Hippocampal formation (tissue), 2 donors: ENCODE results near the gene BCDIN3D.
"Not testable (repeated sequence)": the region's sequence is repeated elsewhere in the genome, so short reads cannot be mapped to it uniquely, and the experiment has no call there.

Experiments
- DNase-seq, 2 donors: peaks; one replicate each; lab custom pipeline; 2025; lab: John Stamatoyannopoulos, UW

Gene BCDIN3D, protein sequence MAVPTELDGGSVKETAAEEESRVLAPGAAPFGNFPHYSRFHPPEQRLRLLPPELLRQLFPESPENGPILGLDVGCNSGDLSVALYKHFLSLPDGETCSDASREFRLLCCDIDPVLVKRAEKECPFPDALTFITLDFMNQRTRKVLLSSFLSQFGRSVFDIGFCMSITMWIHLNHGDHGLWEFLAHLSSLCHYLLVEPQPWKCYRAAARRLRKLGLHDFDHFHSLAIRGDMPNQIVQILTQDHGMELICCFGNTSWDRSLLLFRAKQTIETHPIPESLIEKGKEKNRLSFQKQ

DNA sequence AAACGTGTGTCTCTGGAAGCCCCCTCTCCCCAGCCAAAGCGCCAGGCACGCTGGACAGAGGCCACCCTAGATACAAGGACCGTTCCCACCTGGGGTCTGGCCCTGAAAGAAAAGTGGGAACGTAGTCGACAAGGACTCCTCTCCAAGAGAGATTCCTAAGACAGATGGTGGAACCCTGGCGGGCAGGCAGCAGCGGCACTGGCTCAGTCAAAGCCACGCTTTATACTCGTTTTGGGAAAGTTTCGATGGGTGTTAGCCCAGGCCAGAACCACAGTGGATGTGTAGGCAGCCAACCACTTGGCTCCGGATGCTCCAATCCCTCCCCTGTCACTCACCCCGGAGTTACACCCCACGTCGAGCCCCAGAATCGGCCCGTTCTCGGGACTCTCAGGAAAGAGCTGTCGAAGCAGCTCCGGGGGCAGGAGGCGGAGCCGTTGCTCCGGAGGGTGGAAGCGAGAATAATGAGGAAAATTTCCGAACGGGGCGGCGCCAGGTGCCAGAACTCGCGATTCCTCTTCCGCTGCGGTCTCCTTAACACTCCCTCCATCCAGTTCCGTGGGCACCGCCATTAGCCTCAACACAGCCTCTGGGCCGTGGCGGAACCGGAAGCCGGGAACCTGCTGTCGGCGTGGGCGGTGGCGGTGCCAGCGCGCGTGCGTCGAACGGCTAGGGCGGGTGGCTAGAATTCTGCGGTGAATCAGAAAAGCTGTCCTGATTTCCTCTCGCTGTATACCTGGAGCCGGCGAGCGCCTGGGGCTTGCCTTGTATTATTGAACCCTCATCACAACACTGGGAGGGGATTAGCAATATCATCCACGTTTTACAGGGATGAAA lies at the start of gene BCDIN3D:
BCDIN3D (minus strand) TSS at position 588 of the 834 bp plus-strand sequence; CDS start at position 569, 19 bp downstream.
- DNase-seq, result peak; percentile 77 to 83

DNA sequence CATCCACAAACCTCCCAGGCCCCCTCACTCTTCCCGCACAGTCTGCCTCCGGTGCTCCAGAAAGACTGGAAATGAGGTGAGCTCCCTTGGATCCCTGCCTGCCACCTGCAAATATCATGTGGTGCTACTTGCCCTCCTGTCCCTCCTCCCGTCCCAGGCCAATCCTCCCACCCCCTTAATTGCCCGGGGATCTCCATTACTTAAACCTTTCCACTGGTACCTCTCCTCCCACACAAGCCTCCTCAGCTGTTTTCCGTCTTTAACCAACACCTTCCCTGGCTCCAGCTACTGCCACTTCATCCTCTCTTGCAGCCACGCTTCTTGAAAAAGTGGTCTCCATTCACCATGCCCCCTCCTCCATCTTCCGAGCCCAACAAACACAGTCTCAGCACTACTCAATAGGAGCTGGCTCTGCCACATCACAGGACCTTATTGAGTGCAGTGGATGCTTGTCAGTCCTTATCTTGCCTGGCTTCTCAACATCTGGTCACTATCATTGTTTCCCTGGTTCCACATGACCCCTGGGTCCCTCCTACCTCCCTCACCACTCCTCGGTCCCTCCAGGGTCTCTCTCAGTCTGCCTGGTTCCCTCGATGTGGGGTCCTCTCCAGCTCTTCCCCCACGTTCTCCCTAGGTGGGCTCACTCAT lies 49.3 kb upstream of the BCDIN3D start:
- DNase-seq, result no peak

DNA sequence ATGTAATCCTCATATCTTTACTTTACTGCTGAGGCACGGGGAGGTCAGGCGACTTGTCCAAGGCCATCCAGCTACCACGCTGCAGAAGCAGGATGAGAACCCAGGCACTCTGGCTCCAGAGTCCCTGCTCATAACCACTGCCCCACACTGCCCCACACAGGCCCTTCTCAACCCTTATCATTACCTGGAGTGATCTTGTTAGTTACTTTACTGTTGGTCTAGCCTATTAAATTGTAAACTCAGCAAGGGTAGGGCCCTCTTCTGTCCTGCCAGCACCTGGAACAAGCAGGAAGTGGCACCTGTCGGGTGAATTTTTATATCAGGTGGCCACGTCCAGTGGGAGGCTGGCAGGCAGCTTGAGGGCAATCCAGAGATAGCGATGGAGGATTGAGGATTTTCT lies 48.6 kb upstream of the BCDIN3D start:
- no peak for DNase-seq

DNA sequence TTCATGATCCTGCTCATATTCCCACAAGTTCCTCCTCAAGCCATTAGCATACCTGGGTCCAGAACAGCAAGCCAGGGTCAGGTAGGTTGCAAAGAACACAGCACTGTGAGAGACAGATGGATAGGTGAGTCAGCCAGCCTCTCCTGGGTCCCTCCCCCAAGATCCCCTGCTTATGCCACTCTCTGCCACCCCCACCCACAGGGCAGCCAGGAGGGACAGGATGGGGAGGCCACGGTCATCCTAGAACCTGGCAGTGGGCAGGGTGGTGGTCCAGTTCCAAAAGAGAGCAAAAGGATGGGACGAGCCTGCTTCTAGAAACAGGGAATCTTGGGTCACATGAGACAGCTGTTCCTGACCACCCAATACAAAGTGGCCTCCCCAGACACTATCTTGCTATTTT lies 48.1 kb upstream of the BCDIN3D start:
- no peak for DNase-seq

DNA sequence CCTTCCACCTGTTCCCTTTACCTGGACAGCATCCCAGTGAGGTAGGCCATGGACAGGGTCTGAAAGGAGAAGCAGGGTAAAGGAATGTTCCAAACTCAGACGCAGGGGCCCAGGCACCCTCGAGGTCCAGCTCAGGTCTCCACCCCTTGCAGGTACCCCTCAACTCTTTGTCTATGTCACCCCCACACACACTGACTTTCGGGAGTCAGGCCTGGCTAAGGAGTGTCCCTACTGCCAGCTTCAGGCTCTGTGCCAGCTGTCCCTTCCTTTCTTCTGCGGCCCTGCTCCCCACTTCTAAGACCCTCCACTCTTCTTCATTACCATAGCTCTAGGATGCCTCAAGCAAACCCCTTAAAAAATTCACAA lies 47.2 kb upstream of the BCDIN3D start:
- no peak for DNase-seq

DNA sequence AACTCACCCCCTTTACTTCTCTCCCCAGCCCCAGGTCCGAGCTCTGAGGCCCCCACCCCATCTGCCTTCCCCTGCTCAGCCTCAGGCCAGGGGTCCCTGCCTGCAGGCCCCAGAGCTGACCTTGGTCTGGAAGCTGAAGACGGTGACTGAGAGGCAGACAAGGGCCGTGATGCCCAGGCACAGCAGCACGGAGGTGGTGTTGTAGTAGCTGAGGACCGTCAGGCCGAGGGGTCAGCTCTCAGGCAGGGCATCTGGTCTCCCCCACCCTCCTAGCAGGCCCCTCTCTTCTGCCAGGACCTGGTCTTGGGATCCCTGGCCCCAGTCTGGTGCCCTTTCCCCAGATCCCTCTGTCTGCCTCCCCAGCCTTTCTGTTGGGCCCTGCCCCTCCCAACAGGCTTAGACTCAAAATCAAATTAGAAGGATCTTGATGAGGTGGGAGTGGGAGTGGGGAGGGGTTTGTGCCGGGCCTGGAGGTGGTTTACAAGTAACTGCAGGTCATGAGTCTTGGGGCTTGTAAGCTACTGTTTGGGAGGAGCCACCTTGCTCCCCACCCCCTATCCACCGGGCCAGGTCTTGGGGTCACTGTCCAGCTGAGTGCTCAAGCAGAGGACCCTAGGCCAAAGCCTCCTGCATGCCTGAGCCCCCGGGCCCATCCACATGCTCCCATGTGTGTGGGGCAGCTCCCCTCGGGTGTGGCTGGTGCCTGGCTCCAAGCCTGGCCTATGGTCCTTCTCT lies 46.6 kb upstream of the BCDIN3D start:
- no peak for DNase-seq

DNA sequence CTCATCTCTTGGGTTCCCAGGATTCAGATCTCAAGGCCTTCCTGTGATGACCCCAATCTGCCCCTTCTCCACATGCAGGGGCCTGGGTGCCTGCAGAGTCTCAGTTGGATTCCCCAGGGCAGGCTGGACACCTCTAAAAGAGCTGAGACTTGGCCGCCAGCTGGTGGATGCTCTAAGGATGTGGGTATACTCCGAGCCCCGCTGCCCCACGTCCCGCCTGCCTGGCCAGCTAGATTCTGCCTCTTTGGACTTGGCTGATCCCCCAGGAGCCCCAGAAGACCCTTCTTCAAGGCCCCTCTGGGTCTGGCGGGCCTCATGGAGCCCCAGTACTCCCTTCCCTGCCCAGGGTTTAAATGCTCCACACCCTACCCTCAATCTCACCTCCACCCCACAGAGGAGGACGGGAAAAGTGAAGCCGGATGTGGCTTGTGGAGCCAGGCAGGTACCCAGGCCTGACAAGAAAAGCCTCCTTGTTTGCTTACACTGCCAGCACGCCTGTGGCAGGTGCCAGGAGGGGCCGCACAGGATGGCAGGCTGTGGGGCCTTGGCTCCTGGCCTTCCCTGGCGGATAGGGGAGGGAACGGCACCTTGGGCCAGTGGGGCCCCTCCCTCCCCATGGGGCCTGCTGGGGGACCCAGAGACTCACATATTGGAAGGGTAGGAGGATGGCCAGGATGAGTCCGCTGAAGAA lies 45.7 kb upstream of the BCDIN3D start:
- no peak for DNase-seq

DNA sequence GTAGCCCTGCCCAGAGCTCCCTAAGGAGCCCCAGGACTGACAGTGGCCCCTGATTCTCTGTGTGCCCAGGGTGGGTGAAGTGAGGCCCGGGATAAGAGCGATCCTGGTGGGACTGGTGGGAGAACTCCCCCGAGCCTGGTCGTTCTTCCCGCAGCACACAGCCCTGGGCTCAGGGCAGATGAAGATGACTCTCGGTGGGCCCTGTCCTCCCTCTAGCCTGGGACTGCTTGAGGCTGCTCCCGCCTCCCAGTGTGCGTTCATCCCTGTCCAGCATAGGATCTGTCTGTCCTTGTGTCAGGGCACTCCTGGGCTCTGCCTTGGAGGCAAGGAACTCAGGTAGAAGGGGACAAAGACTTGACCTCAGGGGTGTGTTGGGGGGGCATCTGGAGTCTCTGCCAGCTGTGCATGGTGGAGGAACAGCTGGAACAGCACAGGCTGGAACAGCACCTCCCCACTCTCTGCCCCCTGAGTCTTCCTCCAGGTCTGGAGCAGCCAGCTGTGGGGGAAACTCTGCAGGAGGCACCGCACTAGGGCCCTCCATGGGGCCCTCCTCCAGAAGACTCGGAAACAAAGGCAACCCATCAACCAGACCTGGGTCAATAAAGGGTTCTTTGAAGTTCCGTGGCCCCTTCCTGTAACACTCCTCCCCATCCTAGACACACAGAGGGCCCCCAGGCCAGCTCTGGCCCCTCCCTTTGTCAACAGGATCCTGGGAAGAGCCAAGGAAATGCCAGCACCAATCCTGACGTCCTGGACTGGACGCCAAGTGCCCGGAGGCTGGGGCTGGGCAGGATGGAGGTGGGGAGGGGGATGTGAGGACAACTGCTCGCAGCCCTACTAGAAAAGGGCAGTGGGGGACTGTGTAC lies 44.9 kb upstream of the BCDIN3D start:
- DNase-seq, result no peak

DNA sequence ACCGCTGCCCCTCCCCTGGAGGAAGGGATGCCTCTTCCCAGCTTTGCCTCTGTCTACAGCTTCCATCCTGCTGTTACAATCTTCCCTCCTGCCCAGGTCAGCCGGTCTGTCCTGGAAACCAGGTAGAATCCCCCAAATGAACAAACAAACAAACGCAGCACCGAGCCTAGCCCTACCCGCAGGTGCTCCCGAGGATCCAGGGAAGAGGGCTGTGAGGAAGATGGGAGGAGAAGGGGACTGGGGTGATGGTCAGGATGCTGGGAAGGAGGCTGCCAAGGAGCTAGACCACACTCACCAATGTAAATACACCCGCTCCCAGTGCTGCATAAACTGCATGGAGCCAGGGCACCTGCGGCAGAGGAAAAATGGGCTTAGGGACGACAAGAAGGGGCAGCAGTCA lies 44.2 kb upstream of the BCDIN3D start:
- DNase-seq, result no peak

DNA sequence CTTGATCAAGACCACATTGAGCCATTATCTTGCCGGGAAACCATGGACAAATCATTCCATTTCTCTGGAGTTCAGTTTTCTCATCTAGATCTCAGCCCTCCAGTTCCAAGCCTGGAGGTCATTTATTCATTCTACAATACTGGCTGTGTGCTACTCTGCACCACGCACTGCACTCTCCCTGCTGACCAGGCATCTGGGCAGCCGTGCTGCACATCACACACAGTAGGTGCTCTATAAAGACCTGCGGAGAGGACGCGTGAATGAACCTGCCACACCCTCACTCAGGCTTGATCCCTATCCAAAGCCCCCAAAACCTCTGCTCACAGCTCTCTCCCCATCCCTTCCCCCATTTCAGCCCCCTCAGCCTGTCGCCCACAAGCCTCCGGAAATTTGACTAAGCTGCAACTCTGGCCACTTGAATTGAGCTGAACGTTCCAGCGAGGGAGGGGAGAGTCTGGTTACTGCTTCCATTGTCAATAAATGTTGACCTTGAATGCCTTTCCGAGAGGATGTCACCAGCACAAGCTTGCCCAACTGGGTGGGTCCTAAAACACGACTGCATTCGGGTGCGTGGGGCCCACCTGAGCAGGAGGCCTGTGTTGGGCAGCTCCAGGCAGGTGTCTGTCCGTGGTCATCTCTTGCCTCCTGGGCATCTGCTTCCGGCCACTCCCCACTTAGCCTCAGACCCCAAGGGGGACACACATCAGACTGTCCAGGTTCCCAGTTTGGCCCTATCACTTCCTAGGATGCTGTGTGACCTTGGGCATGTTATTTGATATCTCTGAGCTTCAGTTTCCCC lies 43.0 kb upstream of the BCDIN3D start:
- DNase-seq, result no peak

DNA sequence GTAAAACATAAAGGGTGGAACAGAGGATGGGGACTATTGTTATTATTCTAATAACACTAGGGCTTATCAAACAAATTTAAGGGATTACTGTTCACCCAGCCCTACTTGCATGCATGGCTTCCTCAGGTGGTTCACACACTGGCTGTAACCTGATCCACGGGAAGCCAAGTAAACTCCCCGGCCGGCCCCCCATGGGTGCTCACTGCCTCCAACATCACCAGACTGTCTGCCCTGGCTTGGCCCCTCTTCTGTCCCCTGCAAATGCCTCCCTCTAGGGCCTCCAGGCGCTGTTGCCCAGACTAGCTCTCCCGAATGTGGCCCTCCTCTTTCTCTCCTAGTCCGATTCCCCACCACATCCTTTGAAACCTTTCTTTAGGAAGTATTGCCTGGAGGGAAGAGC lies 42.2 kb upstream of the BCDIN3D start:
- DNase-seq, result no peak

DNA sequence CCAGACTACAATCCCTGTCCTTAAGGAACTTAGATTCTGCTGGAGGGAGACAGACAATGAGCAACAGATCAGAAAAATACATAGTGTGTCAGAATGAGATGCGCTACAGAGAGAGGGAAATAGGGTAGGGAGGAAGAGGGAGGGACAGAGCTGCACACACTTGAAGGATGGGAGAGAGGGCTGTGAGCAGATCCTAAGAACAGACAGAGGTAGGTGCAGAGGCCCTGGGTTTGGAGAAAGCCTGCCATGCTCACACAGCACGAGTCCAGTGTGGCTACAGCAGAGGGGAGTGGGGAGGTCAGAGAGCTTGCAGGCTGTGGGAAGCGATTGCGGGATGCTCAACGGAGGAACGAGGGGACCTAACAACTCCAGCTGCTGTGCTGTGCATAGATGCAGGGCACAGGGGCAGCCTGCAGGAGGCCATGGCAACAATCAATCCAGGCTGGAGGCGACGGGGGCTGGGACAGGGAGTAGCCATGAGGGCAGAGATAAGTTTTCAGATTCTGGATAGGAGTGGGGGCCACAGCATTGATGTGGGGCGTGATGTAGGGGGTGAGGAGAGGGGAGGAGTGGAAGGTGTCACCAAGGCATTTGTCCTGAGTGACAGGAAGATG lies 40.1 kb upstream of the BCDIN3D start:
- DNase-seq, result no peak

DNA sequence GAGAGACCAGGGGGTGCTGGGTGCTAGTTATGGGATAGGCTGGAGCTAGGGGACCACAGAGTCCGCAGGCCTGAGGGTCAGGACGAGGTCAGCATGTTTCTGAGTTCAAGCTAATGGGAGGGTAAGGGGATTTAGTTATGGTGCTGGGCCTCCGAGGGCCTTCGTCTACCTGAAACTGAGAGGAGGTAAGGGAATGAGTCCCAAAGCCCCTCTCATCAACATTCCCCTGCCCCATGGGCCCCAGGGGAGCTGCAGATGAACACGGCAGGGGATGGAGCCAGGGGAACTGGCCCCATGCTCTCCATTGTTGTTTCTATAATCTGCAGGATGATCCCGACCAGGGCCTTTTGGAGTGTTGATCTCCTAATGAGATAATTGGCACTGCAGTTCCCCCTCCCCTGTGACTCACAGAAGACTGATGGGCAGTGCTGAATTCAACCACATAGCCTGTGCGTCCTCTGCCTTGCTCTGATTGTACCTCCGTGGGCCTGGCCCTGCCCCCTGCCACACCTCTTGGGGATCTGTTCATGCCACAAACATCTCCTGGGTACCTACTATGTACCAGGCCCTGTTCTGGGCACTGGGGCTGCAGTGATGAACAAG lies 39.4 kb upstream of the BCDIN3D start:
- DNase-seq, result no peak

DNA sequence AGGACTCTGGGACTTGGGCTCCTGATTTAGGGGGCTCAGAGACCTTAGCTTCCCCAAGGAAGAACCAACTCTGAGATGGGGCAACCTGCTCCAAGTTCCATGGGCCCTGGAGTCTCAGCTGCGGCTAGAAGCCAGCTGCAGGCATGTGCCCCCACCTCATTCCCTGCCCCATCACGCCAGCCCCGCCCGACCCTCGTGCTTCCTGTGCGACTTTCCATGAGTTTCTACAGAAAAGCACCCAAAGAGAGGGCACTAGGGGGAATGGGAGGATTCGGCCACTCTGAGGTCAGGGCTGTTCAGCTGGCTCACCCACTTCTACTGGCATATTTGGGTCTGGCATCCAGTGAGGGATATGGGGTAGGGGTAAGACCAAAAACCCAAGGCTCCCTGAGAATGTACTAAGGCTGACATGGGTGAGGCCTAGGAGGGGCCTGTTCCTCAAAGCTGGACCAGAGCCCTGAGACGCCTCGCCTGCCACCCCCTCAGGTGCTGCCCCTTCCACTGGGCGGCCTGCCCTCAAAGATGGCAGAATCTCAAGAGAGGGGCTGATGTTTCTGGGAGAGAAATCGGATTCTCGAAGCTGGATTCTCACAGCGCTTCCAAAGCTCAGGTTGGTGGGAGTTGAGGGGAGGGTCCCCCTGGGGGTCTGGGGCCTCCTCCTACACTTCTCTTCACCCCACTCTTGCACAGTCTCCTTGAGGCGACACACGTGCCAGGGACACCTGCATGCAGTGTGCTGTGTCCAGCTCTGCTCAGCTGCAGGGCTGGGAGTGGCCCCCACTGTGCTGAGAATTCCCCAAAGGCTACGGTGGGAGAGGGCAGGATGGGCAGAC lies 38.7 kb upstream of the BCDIN3D start:
- DNase-seq, result no peak

DNA sequence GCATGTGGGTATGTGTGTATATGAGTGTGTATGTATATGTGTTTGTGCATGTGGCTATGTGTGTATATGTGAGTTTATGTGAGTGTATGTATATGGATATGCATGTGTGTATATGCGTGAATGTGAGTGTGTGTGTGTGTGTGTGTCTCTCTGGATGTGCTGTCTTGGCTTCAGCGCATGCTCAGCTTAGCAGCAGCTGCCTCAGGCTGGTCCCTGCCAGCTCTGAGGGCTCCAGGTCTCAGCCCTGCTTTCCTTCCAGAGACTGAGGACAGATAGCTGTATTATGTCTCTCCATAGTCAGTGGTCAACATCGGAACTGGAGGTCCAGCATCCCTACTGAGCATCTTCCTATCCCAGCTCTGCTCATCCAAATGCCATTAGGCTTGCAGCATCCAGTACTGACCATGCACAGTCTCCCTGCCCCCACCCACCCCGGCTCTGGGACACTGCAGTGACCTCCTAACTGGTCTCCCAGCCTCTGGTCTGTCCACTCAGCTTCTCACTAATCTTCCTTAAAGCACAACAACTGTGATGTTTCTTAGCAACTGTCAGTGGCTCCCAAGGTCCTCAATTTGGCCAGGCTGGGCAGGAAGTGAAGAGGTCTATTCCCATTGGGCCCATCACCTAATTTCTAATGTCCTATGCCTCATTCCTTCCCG lies 38.0 kb upstream of the BCDIN3D start:
- DNase-seq, result no peak

DNA sequence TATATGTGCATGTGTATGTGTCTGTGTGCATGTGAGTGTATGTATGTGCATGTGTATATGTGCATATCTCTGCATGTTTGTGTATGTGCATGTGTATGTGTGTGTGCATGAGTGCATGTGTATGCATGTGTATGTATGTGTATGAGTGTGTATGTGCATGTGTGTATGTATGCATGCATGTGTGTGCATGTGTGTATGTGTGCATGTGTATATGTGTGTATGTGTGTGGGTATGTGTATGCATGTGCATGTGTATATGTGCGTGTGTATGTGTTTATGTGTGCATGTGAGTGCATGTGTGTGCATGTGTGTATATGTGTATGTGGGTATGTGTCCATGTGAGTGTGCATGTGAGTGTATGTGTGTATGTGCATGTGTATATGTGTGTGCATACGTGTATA lies 36.2 kb upstream of the BCDIN3D start:
- DNase-seq, result not testable (repeated sequence)

DNA sequence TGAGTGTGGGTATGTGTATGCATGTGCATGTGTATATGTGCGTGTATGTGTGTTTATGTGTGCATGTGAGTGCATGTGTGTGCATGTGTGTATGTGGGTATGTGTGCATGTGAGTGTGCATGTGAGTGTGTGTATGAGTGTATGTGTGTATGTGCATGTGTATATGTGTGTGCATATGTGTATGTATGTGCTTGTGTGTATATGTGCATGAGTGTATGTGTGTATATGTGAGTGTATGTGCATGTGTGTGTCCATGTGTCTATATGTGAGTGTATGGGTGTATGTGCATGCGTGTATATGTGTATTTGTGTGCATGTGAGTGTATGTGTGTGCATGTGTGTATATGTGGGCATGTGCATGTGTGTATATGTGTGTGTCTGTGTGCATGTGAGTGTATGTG lies 35.1 kb upstream of the BCDIN3D start:
- DNase-seq, result no peak

DNA sequence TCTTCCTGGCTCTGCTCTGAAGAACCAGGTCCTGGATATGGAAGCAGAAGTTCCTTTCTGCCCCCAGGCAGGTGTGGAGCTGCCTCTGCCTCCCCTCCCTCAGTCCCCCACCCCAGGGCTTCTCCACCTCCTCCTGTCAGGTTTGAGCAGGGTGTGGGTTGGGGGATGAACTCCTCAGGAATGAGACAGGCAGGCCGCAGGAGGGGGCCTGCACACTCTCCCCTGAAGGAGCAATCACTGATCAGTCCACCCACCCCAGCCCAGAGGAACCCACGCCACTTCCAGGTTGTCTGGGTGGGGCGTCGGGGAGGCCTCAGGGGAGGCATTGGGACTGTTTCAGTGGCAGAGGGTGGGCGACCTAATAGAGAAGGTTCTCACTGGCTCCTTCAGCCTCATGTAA lies 34.2 kb upstream of the BCDIN3D start:
- DNase-seq, result no peak
